CD4-positive, alpha-beta memory T cell (primary cell): Measurements from ENCODE around the gene ZNF865. TPM values are rescaled to one million over a fixed set of nuclear protein-coding genes. Genes with fewer than 3 reads are reported as not detected.

Experiments used
- CTCF ChIA-PET: fragments of 350-600 bp; sonication (Branson Sonifier 250); formaldehyde crosslinking; loops from one replicate; lab custom pipeline; 2021; ENCODE audit warnings: inconsistent platforms; ENCODE audit not compliant: partially characterized antibody; lab: Charles Lee
- POLR2A ChIA-PET: fragments of 350-600 bp; sonication (Branson Sonifier 250); formaldehyde crosslinking; loops from one replicate; lab custom pipeline; 2021; ENCODE audit not compliant: partially characterized antibody; lab: Charles Lee
- DNase-seq, 5 donors: peaks; one replicate each; pipeline versions ENCODE4 v3.0.0 to v3.0.0-alpha.2; 2020 to 2022; ENCODE audit warnings: mixed read lengths in 1 of 5
- H3K27ac ChIP-seq: one replicate; pipeline ENCODE4 v1.7.0; 2013; ENCODE audit warnings: low read depth, low read length
- H3K27me3 ChIP-seq: 2 replicates; pipeline ENCODE4 v1.7.0; 2013; ENCODE audit warnings: mild to moderate bottlenecking, low read length, moderate library complexity; ENCODE audit not compliant: insufficient read depth
- H3K36me3 ChIP-seq: 2 replicates; pipeline ENCODE4 v1.7.0; 2013; ENCODE audit warnings: mild to moderate bottlenecking, low read length, moderate library complexity; ENCODE audit not compliant: insufficient read depth
- H3K4me1 ChIP-seq: 2 replicates; pipeline ENCODE4 v1.7.0; 2013; ENCODE audit warnings: mild to moderate bottlenecking, low read length, moderate library complexity; ENCODE audit not compliant: insufficient read depth
- H3K4me3 ChIP-seq, 2 donors: one replicate each; pipeline ENCODE4 v1.7.0; 2013; ENCODE audit warnings: low read length in 2 of 2, mild to moderate bottlenecking in 1 of 2
- H3K9me3 ChIP-seq, 2 donors: one replicate each; pipeline ENCODE4 v1.7.0; 2013; ENCODE audit warnings: low read length in 2 of 2, control low read depth in 1 of 2; ENCODE audit not compliant: control insufficient read depth in 1 of 2
- H3K27ac Mint-ChIP-seq, 7 donors: one replicate each; pipeline ENCODE4 v1.8.0; 2020 to 2021; ENCODE audit warnings: mixed read lengths in 7 of 7, mild to moderate bottlenecking in 6 of 7, inconsistent platforms in 3 of 7, moderate library complexity in 3 of 7
- H3K27me3 Mint-ChIP-seq, 2 donors: one replicate each; pipeline ENCODE4 v1.8.0; 2020 to 2021; ENCODE audit warnings: mixed read lengths in 2 of 2
- H3K36me3 Mint-ChIP-seq, 2 donors: one replicate each; pipeline ENCODE4 v1.8.0; 2020 to 2021; ENCODE audit warnings: mixed read lengths in 2 of 2, inconsistent platforms in 1 of 2, mild to moderate bottlenecking in 1 of 2
- H3K4me1 Mint-ChIP-seq, 4 donors: one replicate each; pipeline ENCODE4 v1.8.0; 2020 to 2021; ENCODE audit warnings: mixed read lengths in 4 of 4, mild to moderate bottlenecking in 1 of 4
- H3K4me3 Mint-ChIP-seq, 8 donors: one replicate each; pipeline ENCODE4 v1.8.0; 2020 to 2021; ENCODE audit warnings: mixed read lengths in 8 of 8, mild to moderate bottlenecking in 7 of 8, moderate library complexity in 6 of 8, inconsistent platforms in 3 of 8
- H3K9me3 Mint-ChIP-seq, 8 donors: one replicate each; pipeline ENCODE4 v1.8.0; 2020 to 2021; ENCODE audit warnings: mixed read lengths in 8 of 8, mild to moderate bottlenecking in 5 of 8, inconsistent platforms in 3 of 8, moderate library complexity in 1 of 8
- intact Hi-C: fragments of 100-400 bp; cut with micrococcal nuclease; formaldehyde crosslinking; loops from one replicate; pipeline ENCODE4 v1.15.1; 2023
- polyA plus RNA-seq, 2 donors: library from polyadenylated mRNA; unstranded; fragments of 300-500 nt; fragmentation: Illumina TruSeq; gene quantifications; one replicate each; pipeline ENCODE4 v1.2.3, GENCODE V29; 2021
- total RNA-seq, 2 experiments: library from RNA; stranded (reverse); gene quantifications; one replicate each; pipeline ENCODE4 v1.2.3, GENCODE V29; 2021

ZNF865 gene
- total and polyA plus RNA-seq, 4 experiments from 2014 or later: 0.30 to 20.9 (median 20.3) TPM; not detected in 1

DNA sequence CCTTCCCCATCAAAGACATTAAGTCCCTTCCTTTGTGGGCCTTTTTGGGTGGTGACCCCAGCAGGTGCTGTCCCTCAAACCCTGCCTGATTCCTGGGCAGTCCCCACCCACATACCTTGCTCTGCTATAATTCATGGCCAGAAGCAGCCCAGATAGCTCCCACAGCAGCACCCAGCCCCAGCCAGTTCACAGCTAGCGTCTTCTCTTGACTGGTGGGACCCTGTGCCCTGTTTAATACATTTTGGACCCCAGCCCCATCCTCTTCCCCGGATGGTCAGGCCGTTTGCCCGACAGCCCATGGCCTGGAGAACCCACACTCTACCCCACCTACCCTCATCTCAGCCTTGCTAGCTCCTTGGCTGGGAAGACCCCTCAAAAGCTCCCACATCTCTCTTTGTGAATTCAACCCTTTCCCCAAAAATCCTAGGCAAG, 44.7 kb downstream of the ZNF865 start:
- intact Hi-C loops: loop anchor here (10.0 kb wide), 2 partner anchors 1205 to 1545 kb away; partner anchors contain the start of genes LENG8, NDUFA3 and OSCAR
- H3K27ac Mint-ChIP-seq: peak overlapping the region in 1 of 7 donors; percentile 60
- Histone ChIP-seq H3K4me3 (no peak overlapping the region), H3K27ac (no peak overlapping the region), H3K36me3 (peaks cover 4% of the 10 kb centered on the region), H3K27me3 (no peaks in the 10 kb centered on the region), H3K4me1 (peaks cover 25% of the 10 kb centered on the region), H3K9me3 (no peaks in the 10 kb centered on the region)
- H3K9me3 Mint-ChIP-seq: peaks cover 0 to 6% (median 0%) of the 10 kb centered on the region in 8 donors
- CTCF ChIA-PET: interaction anchor here (1.4 kb wide), 1 partner anchor 17 kb away, joined by 5 read pairs; no protein-coding TSS in a partner anchor
- no peak for DNase-seq
- H3K27me3 Mint-ChIP-seq: no peaks in the 10 kb centered on the region
- POLR2A ChIA-PET: interaction anchor here (0.9 to 1.6 kb wide), 4 partner anchors 15 to 34 kb away, joined by 3 to 7 read pairs (median 4); no protein-coding TSS in a partner anchor
- peaks cover 8 to 40% (median 15%) of the 10 kb centered on the region in 4 donors for H3K4me1 Mint-ChIP-seq
- H3K36me3 Mint-ChIP-seq: peaks cover 4 to 18% of the 10 kb centered on the region in 2 donors
- H3K4me3 Mint-ChIP-seq: peak overlapping the region in 5 of 8 donors; percentile 1 to 74 (median 40)

DNA sequence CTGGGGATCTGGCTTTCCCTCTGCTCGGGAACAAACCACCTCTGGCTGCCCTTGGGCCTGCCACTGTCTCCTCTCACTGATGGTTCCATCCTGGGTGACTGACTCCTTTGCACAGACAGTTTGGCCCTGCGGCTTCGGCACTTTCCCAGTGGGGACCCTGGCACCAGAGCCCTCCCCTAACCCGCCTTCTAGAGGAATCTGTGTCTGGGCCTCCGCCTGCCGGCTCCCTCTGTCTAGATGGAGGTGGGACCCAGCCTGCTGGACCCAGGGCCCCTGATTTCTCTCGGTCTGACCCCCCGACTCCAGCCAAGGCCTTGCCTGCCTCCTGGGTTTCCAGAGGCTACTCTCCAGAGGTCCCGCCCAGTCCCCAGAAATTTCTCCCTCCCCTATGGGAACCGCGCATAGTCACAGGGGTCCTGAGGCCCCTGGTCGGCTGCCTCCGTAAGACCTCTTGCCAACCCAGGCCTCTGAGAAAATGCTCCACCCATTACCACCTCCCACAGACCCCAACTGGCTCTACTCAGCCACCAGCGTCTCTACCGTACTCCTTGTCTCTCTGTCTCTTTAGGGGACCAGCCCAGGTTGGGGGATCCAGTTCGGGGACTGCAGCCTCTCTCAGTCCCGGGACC, 45.3 kb downstream of the ZNF865 start:
- Mint-ChIP-seq H3K27ac (peak overlapping the region in 1 of 7 donors; percentile 60), H3K4me1 (peaks cover 7 to 40% (median 13%) of the 10 kb centered on the region in 4 donors), H3K9me3 (peaks cover 0 to 6% (median 0%) of the 10 kb centered on the region in 8 donors), H3K27me3 (no peaks in the 10 kb centered on the region), H3K4me3 (peak overlapping the region in 2 of 8 donors; percentile 59 to 74), H3K36me3 (peaks cover 0 to 18% of the 10 kb centered on the region in 2 donors)
- no peaks in the 10 kb centered on the region for H3K36me3 ChIP-seq
- peaks cover 27% of the 10 kb centered on the region for H3K4me1 ChIP-seq
- H3K27ac ChIP-seq: no peak overlapping the region
- H3K4me3 ChIP-seq: no peak overlapping the region
- no peaks in the 10 kb centered on the region for H3K27me3 ChIP-seq
- POLR2A ChIA-PET: interaction anchor here (0.9 kb wide), 2 partner anchors 15 to 25 kb away, joined by 3 to 4 read pairs; no protein-coding TSS in a partner anchor
- intact Hi-C loops: loop anchor here (10.0 kb wide), 2 partner anchors 1206 to 1546 kb away; partner anchors contain the start of genes LENG8, NDUFA3 and OSCAR
- CTCF ChIA-PET: no interaction called here
- H3K9me3 ChIP-seq: no peaks in the 10 kb centered on the region
- DNase-seq: peak in 1 of 5 donors; percentile 35

DNA sequence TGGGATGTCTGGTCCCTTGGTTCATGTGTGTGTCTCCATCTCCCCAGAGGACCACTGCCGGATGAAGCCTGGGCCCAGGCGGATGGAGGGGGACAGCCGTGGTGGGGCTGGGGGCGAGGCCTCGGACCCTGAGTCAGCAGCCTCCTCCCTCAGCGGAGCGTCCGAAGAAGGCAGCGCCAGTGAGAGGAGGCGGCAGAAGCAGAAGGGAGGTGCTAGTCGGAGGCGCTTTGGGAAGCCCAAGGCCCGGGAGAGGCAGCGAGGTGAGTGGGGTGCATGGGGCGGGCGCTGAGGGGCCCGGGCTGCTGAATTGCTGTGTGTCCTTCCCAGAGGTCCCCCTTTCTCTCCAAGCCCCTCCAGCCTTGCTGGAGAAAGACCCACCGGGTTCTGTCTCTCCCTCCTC, 45.8 kb downstream of the ZNF865 start:
- DNase-seq: peak in 1 of 5 donors; percentile 27

GRCh38 chr19:55652311-55653128, 47.1 kb downstream of the ZNF865 start:
- H3K36me3 Mint-ChIP-seq: peaks cover under 1 to 29% of the 10 kb centered on the region in 2 donors
- Histone ChIP-seq H3K27ac (no peak overlapping the region), H3K4me3 (no peak overlapping the region), H3K36me3 (no peaks in the 10 kb centered on the region), H3K9me3 (no peaks in the 10 kb centered on the region), H3K4me1 (peaks cover 39% of the 10 kb centered on the region), H3K27me3 (no peaks in the 10 kb centered on the region)
- intact Hi-C loops: loop anchor here (1.0 to 10.0 kb wide), 4 partner anchors 20 to 1548 kb away; partner anchors contain the start of genes KMT5C, LENG8, NDUFA3 and OSCAR
- ChIA-PET CTCF (interaction anchor here (0.7 to 2.1 kb wide), 11 partner anchors 10 to 493 kb away, joined by 3 to 29 read pairs (median 3); partner anchors contain the start of gene ZNF865), POLR2A (interaction anchor here (0.7 to 6.3 kb wide), 4 partner anchors 9 to 53 kb away, joined by 3 to 91 read pairs (median 57); partner anchors contain the start of genes FIZ1, ZNF524, ZNF580 and ZNF581)
- peaks cover 15 to 51% (median 27%) of the 10 kb centered on the region in 4 donors for H3K4me1 Mint-ChIP-seq
- no peaks in the 10 kb centered on the region for H3K27me3 Mint-ChIP-seq
- peaks cover 0 to 9% (median 0%) of the 10 kb centered on the region in 8 donors for H3K9me3 Mint-ChIP-seq
- H3K27ac Mint-ChIP-seq: peak overlapping the region in 2 of 7 donors; percentile 44 to 53
- H3K4me3 Mint-ChIP-seq: no peak overlapping the region
- DNase-seq: peak in 1 of 5 donors; percentile 46

More for the DNA sequence above, 45.8 kb downstream of the ZNF865 start:
- no peaks in the 10 kb centered on the region for H3K27me3 Mint-ChIP-seq
- no peaks in the 10 kb centered on the region for H3K9me3 ChIP-seq
- H3K27ac ChIP-seq: no peak overlapping the region
- H3K4me1 Mint-ChIP-seq: peaks cover 10 to 45% (median 18%) of the 10 kb centered on the region in 4 donors
- peaks cover 0 to 22% of the 10 kb centered on the region in 2 donors for H3K36me3 Mint-ChIP-seq
- peaks cover 32% of the 10 kb centered on the region for H3K4me1 ChIP-seq
- H3K27ac Mint-ChIP-seq: no peak overlapping the region
- H3K9me3 Mint-ChIP-seq: peaks cover 0 to 6% (median 0%) of the 10 kb centered on the region in 8 donors
- H3K27me3 ChIP-seq: no peaks in the 10 kb centered on the region
- no peaks in the 10 kb centered on the region for H3K36me3 ChIP-seq
- H3K4me3 Mint-ChIP-seq: peak overlapping the region in 2 of 8 donors; percentile 39 to 59
- POLR2A ChIA-PET: no interaction called here
- intact Hi-C loops: loop anchor here (10.0 kb wide), 2 partner anchors 1206 to 1546 kb away; partner anchors contain the start of genes LENG8, NDUFA3 and OSCAR
- CTCF ChIA-PET: no interaction called here
- no peak overlapping the region for H3K4me3 ChIP-seq

- no peaks in the 10 kb centered on the region for H3K27me3 Mint-ChIP-seq
- H3K4me3 Mint-ChIP-seq: peak overlapping the region; percentile 92 to 99 (median 94)
- peaks cover 19 to 58% (median 32%) of the 10 kb centered on the region in 4 donors for H3K4me1 Mint-ChIP-seq
- Histone ChIP-seq H3K4me1 (peaks cover 42% of the 10 kb centered on the region), H3K9me3 (no peaks in the 10 kb centered on the region), H3K27ac (peak overlapping the region; percentile 99), H3K27me3 (no peaks in the 10 kb centered on the region), H3K36me3 (no peaks in the 10 kb centered on the region), H3K4me3 (peak overlapping the region; percentile 86 to 87)
- peaks cover 5 to 34% of the 10 kb centered on the region in 2 donors for H3K36me3 Mint-ChIP-seq
- H3K9me3 Mint-ChIP-seq: peaks cover 0 to 9% (median 0%) of the 10 kb centered on the region in 8 donors
- ChIA-PET CTCF (interaction anchor here (0.6 to 2.1 kb wide), 20 partner anchors 10 to 494 kb away, joined by 3 to 29 read pairs (median 4); partner anchors contain the start of gene ZNF865), POLR2A (interaction anchor here (0.6 to 6.3 kb wide), 24 partner anchors 10 to 1465 kb away, joined by 3 to 91 read pairs (median 7); partner anchors contain the start of genes EPN1, FIZ1, HSPBP1 and KMT5C)
- H3K27ac Mint-ChIP-seq: peak overlapping the region; percentile 96 to 100 (median 98)
- intact Hi-C loops: loop anchor here (1.0 to 10.0 kb wide), 13 partner anchors 10 to 1549 kb away; partner anchors contain the start of genes FIZ1, HSPBP1, KMT5C and LENG8
- DNase-seq: peak; percentile 99 to 100 (median 100)
Observed at GRCh38 chr19:55653651-55654322, 48.3 kb downstream of the ZNF865 start.
